Measurements from ENCODE around the gene TMEM63C.
A peak's percentile ranks its signal among the peaks of the same experiment; 100 is the strongest.
"Not testable (repeated sequence)": the region's sequence is repeated elsewhere in the genome, so short reads cannot be mapped to it uniquely, and the experiment has no call there.

Gene TMEM63C

GRCh38 chr14:77154421-77154820 lies 27.2 kb upstream of the TMEM63C start:
- DNase-seq (ENCODE audit: low spot score) = no peak

GRCh38 chr14:77155083-77155482 lies 26.5 kb upstream of the TMEM63C start:
- DNase-seq (ENCODE audit: low spot score) = no peak

GRCh38 chr14:77157740-77158139 lies 23.9 kb upstream of the TMEM63C start:
- no peak for DNase-seq (ENCODE audit: low spot score)

GRCh38 chr14:77158175-77158881 lies 23.3 kb upstream of the TMEM63C start:
- DNase-seq (ENCODE audit: low spot score) = no peak

GRCh38 chr14:77158882-77159255 lies 22.7 kb upstream of the TMEM63C start:
- no peak for DNase-seq (ENCODE audit: low spot score)

GRCh38 chr14:77161011-77161410 lies 20.6 kb upstream of the TMEM63C start:
- DNase-seq (ENCODE audit: low spot score) = no peak

GRCh38 chr14:77170045-77170444 lies 11.6 kb upstream of the TMEM63C start:
- no peak for DNase-seq (ENCODE audit: low spot score)

- DNase-seq (ENCODE audit: low spot score) = no peak
Observed at GRCh38 chr14:77172916-77173315, 8.7 kb upstream of the TMEM63C start.

GRCh38 chr14:77173911-77174617 lies 7.5 kb upstream of the TMEM63C start:
- not testable (repeated sequence) for DNase-seq (ENCODE audit: low spot score)

GRCh38 chr14:77175843-77176242 lies 5.8 kb upstream of the TMEM63C start:
- no peak for DNase-seq (ENCODE audit: low spot score)

- DNase-seq (ENCODE audit: low spot score) = no peak
Observed at GRCh38 chr14:77177702-77178101, 3.9 kb upstream of the TMEM63C start.

- DNase-seq (ENCODE audit: low spot score) = no peak
Observed at GRCh38 chr14:77178656-77179055, 2.9 kb upstream of the TMEM63C start.

GRCh38 chr14:77180726-77181602 lies 634 bp upstream of the TMEM63C start:
- no peak for DNase-seq (ENCODE audit: low spot score)

- DNase-seq (ENCODE audit: low spot score) = no peak
Observed at GRCh38 chr14:77183896-77184295, 2.3 kb downstream of the TMEM63C start.

GRCh38 chr14:77184396-77185092 lies 2.9 kb downstream of the TMEM63C start:
- no peak for DNase-seq (ENCODE audit: low spot score)

GRCh38 chr14:77185093-77185465 lies 3.5 kb downstream of the TMEM63C start:
- no peak for DNase-seq (ENCODE audit: low spot score)

- DNase-seq (ENCODE audit: low spot score) = peak; percentile 15
Observed at GRCh38 chr14:77186911-77187648, 5.5 kb downstream of the TMEM63C start.

GRCh38 chr14:77187649-77188012 lies 6.0 kb downstream of the TMEM63C start:
- DNase-seq (ENCODE audit: low spot score) = no peak

GRCh38 chr14:77189479-77189878 lies 7.9 kb downstream of the TMEM63C start:
- DNase-seq (ENCODE audit: low spot score) = no peak

- no peak for DNase-seq (ENCODE audit: low spot score)
Observed at GRCh38 chr14:77190977-77191376, 9.4 kb downstream of the TMEM63C start.

GRCh38 chr14:77194706-77195105 lies 13.1 kb downstream of the TMEM63C start:
- DNase-seq (ENCODE audit: low spot score) = no peak

GRCh38 chr14:77195766-77196165 lies 14.2 kb downstream of the TMEM63C start:
- no peak for DNase-seq (ENCODE audit: low spot score)

All from LoVo (cell line).